ENCODE measurements around the gene USP12.

USP12 gene

GRCh38 chr13:27161423-27161822 is 10.2 kb downstream of the USP12 start:
- Histone ChIP-seq H3K27me3 (ENCODE audit: insufficient read depth, low read length, poor library complexity, severe bottlenecking) (no peaks in the 10 kb centered on the region), H3K9ac (ENCODE audit: low read depth, low read length, poor library complexity, severe bottlenecking) (no peak overlapping the region), H3F3A (ENCODE audit: low read depth) (no peaks in the 10 kb centered on the region), H3K79me2 (ENCODE audit: insufficient read depth, low read length) (peaks cover 100% of the 10 kb centered on the region), H3K9me2 (replicated peaks; ENCODE audit: low read depth, low read length) (no peaks in the 10 kb centered on the region), H4K20me1 (ENCODE audit: insufficient read depth, low read length, poor library complexity, severe bottlenecking) (peaks cover 95% of the 10 kb centered on the region), H3K9me3 (ENCODE audit: insufficient read depth, low read depth, low read length) (0 out of 2 replicates have a peak, but pooled peaks cover 2% of the 10 kb centered on the region), H2AFZ (ENCODE audit: low read length) (no peak overlapping the region), H3K4me3 (ENCODE audit: low read length, poor library complexity, severe bottlenecking) (no peak overlapping the region), H3K4me1 (ENCODE audit: insufficient read depth, low read length, poor library complexity, severe bottlenecking) (peaks cover 64% of the 10 kb centered on the region), H3K4me2 (ENCODE audit: low read depth, low read length, poor library complexity, severe bottlenecking) (peak overlapping the region; percentile 47), H3K36me3 (ENCODE audit: insufficient read depth, low read length) (no peaks in the 10 kb centered on the region)
- TF ChIP-seq EZH2phosphoT487 (IDR thresholded peaks at IDR 0.05; ENCODE audit: borderline replicate concordance) (no peak), CTCF (conservative IDR thresholded peaks at IDR 0.05; ENCODE audit: low read length) (no peak; the same call in 1 of the 2 replicates)

GRCh38 chr13:27160657-27161295 is 10.8 kb downstream of the USP12 start:
- Histone ChIP-seq H3K79me2 (ENCODE audit: insufficient read depth, low read length) (peaks cover 100% of the 10 kb centered on the region), H3K9me3 (ENCODE audit: insufficient read depth, low read depth, low read length) (0 out of 2 replicates have a peak, but pooled peaks cover 2% of the 10 kb centered on the region), H3K36me3 (ENCODE audit: insufficient read depth, low read length) (no peaks in the 10 kb centered on the region), H3K9ac (ENCODE audit: low read depth, low read length, poor library complexity, severe bottlenecking) (no peak overlapping the region), H4K20me1 (ENCODE audit: insufficient read depth, low read length, poor library complexity, severe bottlenecking) (peaks cover 89% of the 10 kb centered on the region), H3K4me1 (ENCODE audit: insufficient read depth, low read length, poor library complexity, severe bottlenecking) (peaks cover 58% of the 10 kb centered on the region), H3F3A (ENCODE audit: low read depth) (no peaks in the 10 kb centered on the region), H3K9me2 (replicated peaks; ENCODE audit: low read depth, low read length) (no peaks in the 10 kb centered on the region), H3K4me2 (ENCODE audit: low read depth, low read length, poor library complexity, severe bottlenecking) (peak overlapping the region; percentile 47), H3K27me3 (ENCODE audit: insufficient read depth, low read length, poor library complexity, severe bottlenecking) (no peaks in the 10 kb centered on the region), H3K4me3 (ENCODE audit: low read length, poor library complexity, severe bottlenecking) (no peak overlapping the region), H2AFZ (ENCODE audit: low read length) (no peak overlapping the region)
- TF ChIP-seq CTCF (conservative IDR thresholded peaks at IDR 0.05; ENCODE audit: low read length) (no peak), EZH2phosphoT487 (IDR thresholded peaks at IDR 0.05; ENCODE audit: borderline replicate concordance) (no peak)

- no peaks in the 10 kb centered on the region for H3K36me3 ChIP-seq (ENCODE audit: insufficient read depth, low read length)
- H3K4me2 ChIP-seq (ENCODE audit: low read depth, low read length, poor library complexity, severe bottlenecking): peak overlapping the region; percentile 47
- H2AFZ ChIP-seq (ENCODE audit: low read length): no peak overlapping the region
- TF ChIP-seq EZH2phosphoT487 (IDR thresholded peaks at IDR 0.05; ENCODE audit: borderline replicate concordance) (no peak), CTCF (conservative IDR thresholded peaks at IDR 0.05; ENCODE audit: low read length) (no peak)
- H3K4me3 ChIP-seq (ENCODE audit: low read length, poor library complexity, severe bottlenecking): no peak overlapping the region
- H4K20me1 ChIP-seq (ENCODE audit: insufficient read depth, low read length, poor library complexity, severe bottlenecking): peaks cover 83% of the 10 kb centered on the region
- H3K9me2 ChIP-seq (replicated peaks; ENCODE audit: low read depth, low read length): no peaks in the 10 kb centered on the region
- no peaks in the 10 kb centered on the region for H3F3A ChIP-seq (ENCODE audit: low read depth)
- H3K27me3 ChIP-seq (ENCODE audit: insufficient read depth, low read length, poor library complexity, severe bottlenecking): no peaks in the 10 kb centered on the region
- H3K4me1 ChIP-seq (ENCODE audit: insufficient read depth, low read length, poor library complexity, severe bottlenecking): peaks cover 51% of the 10 kb centered on the region
- H3K9ac ChIP-seq (ENCODE audit: low read depth, low read length, poor library complexity, severe bottlenecking): no peak overlapping the region
- H3K79me2 ChIP-seq (ENCODE audit: insufficient read depth, low read length): peaks cover 100% of the 10 kb centered on the region
- H3K9me3 ChIP-seq (ENCODE audit: insufficient read depth, low read depth, low read length): 0 out of 2 replicates have a peak, but pooled peaks cover 2% of the 10 kb centered on the region
Measured at GRCh38 chr13:27159806-27160563, 11.6 kb downstream of the USP12 start.

Data from Loucy (cell line).